NCI-H1436 (cell line): ENCODE data around the gene CCDC158.
A peak's percentile ranks its signal among the peaks of the same experiment; 100 is the strongest.
"Not testable (repeated sequence)": the region's sequence is repeated elsewhere in the genome, so short reads cannot be mapped to it uniquely, and the experiment has no call there.

ENCODE experiments used
- DNase-seq: peaks from one replicate; lab custom pipeline; 2025; lab: John Stamatoyannopoulos, UW

Gene CCDC158

GRCh38 chr4:76430519-76431388, 9.8 kb upstream of the CCDC158 start:
- peak; percentile 29 for DNase-seq

DNA sequence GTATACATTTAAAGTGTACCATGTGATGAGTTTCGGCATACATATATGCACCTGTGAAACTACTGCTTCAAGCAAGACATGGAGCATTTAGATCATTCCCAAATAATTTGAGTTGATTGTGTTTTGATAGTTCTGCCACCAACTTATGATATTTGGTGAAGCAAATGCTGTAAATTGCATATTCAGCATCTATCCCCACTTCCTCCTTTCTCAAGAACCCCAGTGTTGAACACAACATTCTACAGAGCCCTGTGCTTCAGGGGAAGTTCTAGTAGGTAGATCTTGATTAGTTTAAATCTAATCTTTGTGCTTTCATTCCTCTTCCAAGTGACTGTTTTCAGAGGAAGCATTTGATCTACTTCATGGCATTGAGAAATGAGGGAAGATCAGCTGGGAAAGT, 8.7 kb upstream of the CCDC158 start:
- no peak for DNase-seq

GRCh38 chr4:76426272-76426671, 5.3 kb upstream of the CCDC158 start:
- no peak for DNase-seq

- not testable (repeated sequence) for DNase-seq
These were observed 2.2 kb upstream of the CCDC158 start for GRCh38 chr4:76423159-76423558.

DNA sequence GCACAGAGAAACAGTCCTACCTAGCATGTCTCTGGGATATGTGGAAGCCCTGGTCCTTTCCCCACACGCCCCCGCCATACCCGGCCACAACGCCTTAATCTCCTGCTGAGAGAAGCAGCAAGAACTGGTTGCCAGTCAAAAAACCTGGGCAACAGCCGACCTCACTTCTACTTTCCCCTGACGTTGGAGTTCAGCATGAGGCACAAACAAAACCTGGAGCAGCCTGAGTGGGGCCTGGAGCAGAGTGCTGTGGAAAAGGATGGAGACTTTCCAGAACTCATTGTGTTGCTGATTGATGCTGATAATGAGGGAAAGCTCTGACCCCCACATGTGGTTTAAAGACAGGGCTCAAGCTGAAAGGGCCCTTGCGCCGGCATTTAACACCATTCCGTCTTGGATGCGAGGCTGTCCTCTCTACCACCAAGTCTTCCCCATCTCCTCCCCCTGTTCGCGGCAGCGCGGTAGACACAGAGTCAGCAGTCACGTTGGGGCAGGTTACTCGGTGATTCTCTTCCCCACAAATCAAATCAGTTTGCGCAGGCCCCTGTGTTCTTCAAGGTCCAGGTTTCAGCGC, 666 bp downstream of the CCDC158 start:
- no peak for DNase-seq

DNA sequence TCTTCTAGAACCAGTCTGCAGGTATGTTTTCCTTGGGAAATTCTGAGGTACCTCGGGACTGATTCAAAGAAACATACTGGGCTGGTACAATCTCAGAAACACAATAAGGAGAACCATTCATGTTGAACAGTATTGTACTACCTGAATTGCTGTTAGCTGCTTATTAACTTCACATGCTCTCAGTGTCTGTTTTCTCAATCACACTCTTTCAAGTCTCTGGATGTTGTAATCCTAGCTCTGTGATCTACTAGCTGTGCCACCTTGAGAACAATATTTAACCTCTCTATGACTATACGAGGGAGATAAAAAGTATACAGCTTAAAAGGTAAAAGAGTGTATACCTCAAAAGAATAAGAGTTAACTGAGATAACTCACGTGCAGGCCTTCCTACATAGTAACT, 10.3 kb downstream of the CCDC158 start:
- no peak for DNase-seq

GRCh38 chr4:76407440-76408119, 13.4 kb downstream of the CCDC158 start:
- no peak for DNase-seq

- DNase-seq, result no peak
These were observed 14.9 kb downstream of the CCDC158 start for GRCh38 chr4:76406081-76406480.

GRCh38 chr4:76401654-76402053, 19.3 kb downstream of the CCDC158 start:
- no peak for DNase-seq

DNA sequence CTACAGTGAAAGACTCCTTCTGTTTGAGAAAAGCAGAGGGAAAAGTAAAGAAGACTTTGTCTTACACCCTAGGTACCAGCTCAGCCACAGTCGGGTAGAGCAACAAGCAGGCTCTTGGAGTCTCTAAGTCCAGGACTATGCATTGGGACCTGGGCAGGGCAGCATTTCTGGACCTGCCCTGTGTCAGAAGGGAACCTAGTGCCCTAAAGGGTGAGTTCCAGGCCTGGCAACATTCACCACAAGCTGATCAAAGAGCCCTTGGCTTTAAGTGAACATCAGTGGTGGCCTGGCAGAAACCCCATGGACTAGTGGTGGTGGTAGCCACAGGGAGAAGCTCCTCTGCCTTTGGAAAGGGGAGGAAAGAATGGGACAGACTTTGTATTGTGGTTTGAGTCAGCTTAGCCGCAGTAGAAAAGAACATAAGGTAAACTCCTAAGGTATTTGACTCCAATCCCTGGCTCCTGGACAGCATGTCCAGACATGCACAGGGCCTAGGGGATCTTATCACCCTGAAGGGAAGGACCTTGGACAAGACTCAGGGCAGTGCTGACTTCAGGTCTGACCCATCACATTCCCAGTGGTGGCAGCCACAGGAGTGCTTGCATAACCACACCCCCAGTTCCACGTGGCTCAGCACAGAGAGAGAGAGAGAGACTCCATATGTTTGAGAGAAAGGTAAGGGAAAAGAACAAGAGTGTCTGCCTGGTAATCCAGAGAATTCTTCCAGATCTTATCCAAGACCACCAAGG, 32.6 kb downstream of the CCDC158 start:
- DNase-seq, result no peak

GRCh38 chr4:76386566-76387305, 34.2 kb downstream of the CCDC158 start:
- no peak for DNase-seq

GRCh38 chr4:76385974-76386373, 35.0 kb downstream of the CCDC158 start:
- DNase-seq, result no peak

DNA sequence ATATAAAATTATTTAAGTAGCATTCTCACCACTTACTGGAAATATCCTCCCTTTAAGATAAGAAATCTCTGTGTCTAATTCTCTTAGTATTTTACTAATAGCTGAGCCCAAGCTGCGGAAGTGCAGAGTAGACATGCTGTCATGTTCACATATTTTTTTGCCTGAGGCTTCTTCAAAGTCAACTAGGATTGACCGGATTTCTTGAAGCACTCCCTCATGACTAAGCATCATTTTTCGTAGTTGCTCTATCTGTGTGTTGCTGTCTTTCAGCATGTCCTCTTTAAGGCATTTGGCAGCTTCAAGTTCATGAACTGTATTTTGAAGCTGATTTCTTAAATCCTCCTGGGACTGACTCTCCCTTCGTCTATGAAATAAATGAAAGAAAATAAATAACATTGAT, 36.9 kb downstream of the CCDC158 start:
- no peak for DNase-seq

- no peak for DNase-seq
These were observed 37.9 kb downstream of the CCDC158 start for GRCh38 chr4:76383001-76383400.

GRCh38 chr4:76381986-76382385, 39.0 kb downstream of the CCDC158 start:
- DNase-seq, result no peak

DNA sequence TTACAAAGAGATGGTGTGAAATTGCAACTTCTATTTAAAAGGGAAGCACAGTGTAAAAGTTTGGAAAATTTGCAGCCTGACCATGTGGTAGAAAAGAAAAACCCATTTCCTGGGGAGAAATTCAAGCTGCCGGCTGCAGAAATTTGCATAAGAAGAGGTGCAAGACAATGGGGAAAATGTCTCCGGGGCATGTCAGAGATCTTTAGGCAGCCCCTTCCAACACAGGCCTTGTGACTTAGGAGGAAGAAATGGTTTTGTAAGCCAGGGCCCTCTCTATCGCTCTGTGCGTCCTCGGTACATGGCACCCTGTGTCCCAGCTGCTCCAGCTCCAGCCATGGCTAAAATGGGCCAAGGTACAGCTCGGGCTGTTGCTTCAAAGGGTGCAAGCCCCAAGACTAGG, 40.4 kb downstream of the CCDC158 start:
- DNase-seq, result no peak

- no peak for DNase-seq
These were observed 43.0 kb downstream of the CCDC158 start for GRCh38 chr4:76377911-76378310.

GRCh38 chr4:76377481-76377901, 43.5 kb downstream of the CCDC158 start:
- DNase-seq, result no peak

GRCh38 chr4:76376534-76376933, 44.4 kb downstream of the CCDC158 start:
- no peak for DNase-seq

GRCh38 chr4:76375703-76376102, 45.2 kb downstream of the CCDC158 start:
- no peak for DNase-seq

DNA sequence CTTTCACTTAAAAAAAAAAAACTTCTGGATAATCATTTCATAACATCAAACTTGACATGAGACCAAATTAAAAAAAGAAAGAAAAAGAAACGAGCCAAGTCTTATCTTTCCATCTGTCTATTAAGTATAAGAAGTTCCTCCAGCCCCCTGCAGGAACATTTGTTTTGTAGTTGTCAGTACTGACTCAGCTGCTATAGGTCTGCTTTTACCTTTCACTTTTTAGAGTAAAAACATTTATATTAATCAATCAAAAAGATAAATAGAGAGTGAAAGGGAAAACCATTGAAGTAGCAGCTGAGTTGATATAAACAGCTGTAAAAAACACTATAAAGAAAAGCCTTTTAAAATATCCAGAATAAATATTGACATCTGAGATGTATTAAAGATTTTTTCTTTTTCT, 46.1 kb downstream of the CCDC158 start:
- DNase-seq, result no peak
